Trophoblast cell (in vitro differentiated cells and primary cell): ENCODE results near the gene OCLN.

Experiments used
- DNase-seq, 2 donors: peaks; one replicate each; pipeline ENCODE4 v3.0.0-alpha.2; 2016
- H2AFZ ChIP-seq: 2 replicates; pipeline ENCODE4 v1.6.1; 2013; ENCODE audit warnings: low read length, moderate library complexity, mild to moderate bottlenecking; ENCODE audit not compliant: insufficient read depth, poor library complexity
- H2AK5ac ChIP-seq: 2 replicates; pipeline ENCODE4 v1.6.1; 2013; ENCODE audit warnings: mild to moderate bottlenecking, low read length
- H2BK120ac ChIP-seq: 2 replicates; pipeline ENCODE4 v1.6.1; 2013; ENCODE audit warnings: low read length, mild to moderate bottlenecking, moderate library complexity; ENCODE audit not compliant: insufficient read depth, poor library complexity
- H2BK12ac ChIP-seq: 2 replicates; pipeline ENCODE4 v1.6.1; 2013; ENCODE audit warnings: mild to moderate bottlenecking, low read length, moderate library complexity
- H2BK5ac ChIP-seq: 2 replicates; pipeline ENCODE4 v1.6.1; 2013; ENCODE audit warnings: low read length, low read depth, moderate library complexity, mild to moderate bottlenecking; ENCODE audit not compliant: poor library complexity
- H3K14ac ChIP-seq: 2 replicates; pipeline ENCODE4 v1.6.1; 2013; ENCODE audit warnings: mild to moderate bottlenecking, low read length
- H3K18ac ChIP-seq: 2 replicates; pipeline ENCODE4 v1.6.1; 2013; ENCODE audit warnings: mild to moderate bottlenecking, low read length
- H3K23ac ChIP-seq: 2 replicates; pipeline ENCODE4 v1.6.1; 2013; ENCODE audit warnings: low read length
- H3K27ac ChIP-seq: 2 replicates; pipeline ENCODE4 v1.5.1; 2013; ENCODE audit warnings: low read depth, mild to moderate bottlenecking, inconsistent platforms, low read length, moderate library complexity
- H3K27me3 ChIP-seq: 2 replicates; pipeline ENCODE4 v1.6.1; 2013; ENCODE audit warnings: inconsistent platforms, mild to moderate bottlenecking, low read length, moderate library complexity; ENCODE audit not compliant: insufficient read depth
- H3K36me3 ChIP-seq, 2 experiments: 1 replicate in 1 of 2; 2 replicates in 1 of 2; pipeline ENCODE4 v1.6.1; 2013; ENCODE audit warnings: low read length in 2 of 2, mild to moderate bottlenecking in 2 of 2, moderate library complexity in 1 of 2; ENCODE audit not compliant: insufficient read depth in 2 of 2, control insufficient read depth in 1 of 2
- H3K4ac ChIP-seq: 2 replicates; pipeline ENCODE4 v1.6.1; 2013; ENCODE audit warnings: low read depth, mild to moderate bottlenecking, low read length, moderate library complexity
- H3K4me1 ChIP-seq, 2 experiments: 1 replicate in 1 of 2; 2 replicates in 1 of 2; pipeline ENCODE4 v1.6.1; 2013; ENCODE audit warnings: low read length in 2 of 2, mild to moderate bottlenecking in 2 of 2, moderate library complexity in 1 of 2; ENCODE audit not compliant: insufficient read depth in 2 of 2, control insufficient read depth in 1 of 2
- H3K4me2 ChIP-seq: 2 replicates; pipeline ENCODE4 v1.6.1; 2013; ENCODE audit warnings: inconsistent platforms, mild to moderate bottlenecking, low read length, moderate library complexity
- H3K4me3 ChIP-seq: 2 replicates; pipeline ENCODE4 v1.5.1; 2013; ENCODE audit warnings: mild to moderate bottlenecking, low read depth, low read length, inconsistent platforms
- H3K79me1 ChIP-seq: one replicate; pipeline ENCODE4 v1.6.1; 2013; ENCODE audit warnings: low read length
- H3K79me2 ChIP-seq: 2 replicates; pipeline ENCODE4 v1.6.1; 2013; ENCODE audit warnings: low read length, mild to moderate bottlenecking; ENCODE audit not compliant: control insufficient read depth, insufficient read depth, poor library complexity
- H3K9ac ChIP-seq: 2 replicates; pipeline ENCODE4 v1.6.1; 2013; ENCODE audit warnings: mild to moderate bottlenecking, low read length
- H3K9me3 ChIP-seq: 2 replicates; pipeline ENCODE4 v1.6.1; 2013; ENCODE audit warnings: low read depth, mild to moderate bottlenecking, control low read depth, inconsistent platforms, low read length; ENCODE audit not compliant: insufficient read depth
- H4K12ac ChIP-seq: 2 replicates; pipeline ENCODE4 v1.6.1; 2013; ENCODE audit warnings: low read depth, mild to moderate bottlenecking, low read length, moderate library complexity
- H4K8ac ChIP-seq: 2 replicates; pipeline ENCODE4 v1.6.1; 2013; ENCODE audit warnings: low read depth, mild to moderate bottlenecking, low read length, moderate library complexity
- H4K91ac ChIP-seq: one replicate; pipeline ENCODE4 v1.6.1; 2013; ENCODE audit warnings: low read depth, mild to moderate bottlenecking, low read length, moderate library complexity
- WGBS: extraction: QIAGEN DNeasy Blood & Tissue Kit; methylation state at CpG from one replicate; pipeline ENCODE4 v1.1.7; 2013; ENCODE audit warnings: missing lambda C conversion rate; ENCODE audit not compliant: insufficient read length, insufficient coverage; ENCODE audit errors: extremely low coverage; 5-methylcytosine and 5-hydroxymethylcytosine counted together

Gene OCLN

DNA sequence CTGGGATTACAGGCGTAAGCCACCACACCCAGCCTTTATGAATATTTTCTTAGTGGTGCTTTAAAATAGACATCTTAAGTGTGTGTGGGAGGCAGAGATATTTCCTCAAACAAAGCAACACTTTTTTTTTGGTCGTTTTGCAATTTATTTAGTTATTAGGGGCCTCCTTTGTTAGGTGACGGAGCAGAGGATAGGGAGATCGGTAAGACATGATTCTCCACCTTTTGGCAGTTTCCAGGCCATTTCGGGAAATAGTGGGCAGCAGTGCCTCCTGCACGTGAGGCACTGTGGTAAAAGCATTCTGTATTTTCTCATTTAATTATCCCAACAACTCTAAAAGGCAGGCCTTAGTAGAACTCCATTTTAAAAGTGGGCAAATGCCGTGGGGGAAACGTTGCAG is 1.9 kb downstream of the OCLN start:
- Histone ChIP-seq H2BK12ac (no peak overlapping the region), H2BK5ac (no peak overlapping the region), H3K4me3 (no peak overlapping the region), H3K27ac (no peak overlapping the region), H3K9ac (no peak overlapping the region), H3K9me3 (no peaks in the 10 kb centered on the region), H3K23ac (peak overlapping the region; percentile 10), H2AFZ (no peak overlapping the region), H3K79me2 (peaks cover 11% of the 10 kb centered on the region), H3K27me3 (no peaks in the 10 kb centered on the region), H3K18ac (no peak overlapping the region), H2AK5ac (no peak overlapping the region), H3K79me1 (peaks cover 13% of the 10 kb centered on the region), H2BK120ac (no peak overlapping the region), H3K36me3 (no peaks in the 10 kb centered on the region), H4K8ac (no peak overlapping the region), H3K4me1 (peaks cover 0 to 3% of the 10 kb centered on the region in 2 experiments), H4K91ac (no peak overlapping the region), H4K12ac (no peak overlapping the region), H3K4me2 (no peak overlapping the region), H3K14ac (no peak overlapping the region), H3K4ac (peak overlapping the region; percentile 62)
- no CpG with 5 or more reads among the region's 8 CpGs for WGBS
- no peak for DNase-seq

DNA sequence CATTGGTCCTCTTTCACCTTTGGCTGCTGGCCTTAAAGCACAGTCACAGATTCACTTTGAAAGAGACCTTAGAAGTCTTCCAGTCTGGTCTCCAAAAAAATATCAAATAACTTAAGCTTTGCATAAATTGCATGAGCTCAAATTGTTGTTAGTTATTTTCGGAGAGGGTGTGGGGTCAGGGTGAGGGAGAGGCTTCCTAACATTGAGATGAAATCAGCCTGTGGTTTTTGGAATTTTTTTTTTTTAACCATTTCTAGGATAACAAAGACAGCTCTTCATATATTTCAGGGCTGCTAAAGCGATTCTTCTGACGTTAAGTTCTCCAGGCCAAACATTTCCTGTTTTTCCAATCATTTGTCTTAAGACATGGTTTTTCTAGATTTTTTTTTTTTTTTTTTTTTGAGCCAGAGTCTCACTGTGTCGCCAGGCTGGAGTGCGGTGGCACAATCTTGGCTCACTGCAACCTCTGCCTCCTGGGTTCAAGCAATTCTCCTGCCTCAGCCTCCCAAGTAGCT is 4.5 kb downstream of the OCLN start:
- H3K4me1 ChIP-seq: peaks cover 5% of the 10 kb centered on the region in 2 experiments
- no peak overlapping the region for H2BK12ac ChIP-seq
- H4K91ac ChIP-seq: no peak overlapping the region
- H3K79me1 ChIP-seq: peaks cover 15% of the 10 kb centered on the region
- no peak overlapping the region for H3K27ac ChIP-seq
- no peak overlapping the region for H2AFZ ChIP-seq
- no peak overlapping the region for H4K12ac ChIP-seq
- H3K27me3 ChIP-seq: no peaks in the 10 kb centered on the region
- H3K9me3 ChIP-seq: no peaks in the 10 kb centered on the region
- no peak overlapping the region for H3K23ac ChIP-seq
- no peak overlapping the region for H3K9ac ChIP-seq
- WGBS: no CpG with 5 or more reads among the region's 5 CpGs
- H3K36me3 ChIP-seq: no peaks in the 10 kb centered on the region
- no peak overlapping the region for H4K8ac ChIP-seq
- no peak for DNase-seq
- H3K4ac ChIP-seq: peak overlapping the region; percentile 67
- H3K4me2 ChIP-seq: no peak overlapping the region
- no peak overlapping the region for H2BK5ac ChIP-seq
- no peak overlapping the region for H3K18ac ChIP-seq
- H3K4me3 ChIP-seq: no peak overlapping the region
- no peak overlapping the region for H2BK120ac ChIP-seq
- no peak overlapping the region for H2AK5ac ChIP-seq
- H3K79me2 ChIP-seq: peaks cover 11% of the 10 kb centered on the region
- H3K14ac ChIP-seq: no peak overlapping the region

DNA sequence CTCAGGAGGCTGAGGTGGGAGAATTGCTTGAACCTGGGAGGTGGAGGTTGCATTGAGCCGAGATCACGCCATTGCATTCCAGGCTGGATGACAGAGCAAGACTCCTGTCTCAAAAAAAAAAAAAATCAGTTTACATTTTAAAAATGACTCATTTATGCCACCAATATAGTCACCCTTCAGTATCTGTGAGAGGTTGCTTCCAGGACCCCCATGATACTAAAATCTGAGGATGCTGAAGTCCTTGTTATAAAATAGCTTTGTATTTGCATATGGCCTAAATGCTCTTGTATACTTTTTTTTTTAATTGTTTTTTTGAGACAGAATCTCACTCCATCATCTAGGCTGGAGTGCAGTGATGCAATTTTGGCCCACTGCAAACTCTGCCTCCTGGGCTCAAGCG is 5.8 kb downstream of the OCLN start:
- Histone ChIP-seq H4K8ac (no peak overlapping the region), H3K27ac (no peak overlapping the region), H3K14ac (no peak overlapping the region), H3K4me1 (peaks cover 7 to 11% of the 10 kb centered on the region in 2 experiments), H3K36me3 (no peaks in the 10 kb centered on the region), H2AFZ (no peak overlapping the region), H2BK120ac (no peak overlapping the region), H4K91ac (no peak overlapping the region), H2BK12ac (no peak overlapping the region), H2AK5ac (no peak overlapping the region), H3K4me2 (no peak overlapping the region), H3K79me2 (peaks cover 6% of the 10 kb centered on the region), H3K27me3 (no peaks in the 10 kb centered on the region), H3K79me1 (peaks cover 10% of the 10 kb centered on the region), H3K4me3 (no peak overlapping the region), H2BK5ac (no peak overlapping the region), H3K9ac (no peak overlapping the region), H3K18ac (no peak overlapping the region), H4K12ac (no peak overlapping the region), H3K9me3 (no peaks in the 10 kb centered on the region), H3K23ac (no peak overlapping the region), H3K4ac (no peak overlapping the region)
- no CpG with 5 or more reads among the region's 3 CpGs for WGBS
- DNase-seq: no peak

DNA sequence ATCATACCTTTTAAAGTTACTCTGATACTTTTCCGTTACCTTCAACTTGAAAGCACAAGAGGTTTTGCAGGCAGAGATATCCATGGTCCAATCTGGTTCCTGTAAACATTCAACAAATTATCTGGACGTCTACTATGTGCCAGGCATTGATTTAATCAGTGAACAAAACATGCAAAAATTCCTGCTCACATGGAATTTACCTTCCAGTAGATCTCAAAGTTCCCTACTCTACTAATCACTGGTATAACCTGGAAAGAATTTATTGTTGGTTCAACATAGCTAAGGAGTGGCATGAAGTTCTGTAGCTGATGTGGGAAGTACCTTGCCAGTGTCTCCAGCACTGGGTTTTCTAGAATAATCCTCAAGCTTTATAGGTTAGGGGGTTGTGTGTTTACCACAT is 9.8 kb downstream of the OCLN start:
- H4K8ac ChIP-seq: peak overlapping the region; percentile 59
- H3K27ac ChIP-seq: peak overlapping the region; percentile 77
- H3K36me3 ChIP-seq: no peaks in the 10 kb centered on the region
- H3K79me2 ChIP-seq: peaks cover 1% of the 10 kb centered on the region
- peak overlapping the region; percentile 40 for H2BK120ac ChIP-seq
- H3K4me1 ChIP-seq: peaks cover 4 to 11% of the 10 kb centered on the region in 2 experiments
- H3K27me3 ChIP-seq: no peaks in the 10 kb centered on the region
- no peak overlapping the region for H3K4me3 ChIP-seq
- H3K9ac ChIP-seq: no peak overlapping the region
- WGBS: no CpG with 5 or more reads among the region's 2 CpGs
- no peak overlapping the region for H3K4me2 ChIP-seq
- H3K9me3 ChIP-seq: no peaks in the 10 kb centered on the region
- peak overlapping the region; percentile 12 for H3K4ac ChIP-seq
- no peak overlapping the region for H4K12ac ChIP-seq
- H3K14ac ChIP-seq: no peak overlapping the region
- peaks cover 6% of the 10 kb centered on the region for H3K79me1 ChIP-seq
- H4K91ac ChIP-seq: peak overlapping the region; percentile 42
- H2BK5ac ChIP-seq: no peak overlapping the region
- no peak overlapping the region for H3K18ac ChIP-seq
- H2AFZ ChIP-seq: no peak overlapping the region
- peak; percentile 26 to 82 for DNase-seq
- H2AK5ac ChIP-seq: no peak overlapping the region
- no peak overlapping the region for H3K23ac ChIP-seq
- H2BK12ac ChIP-seq: peak overlapping the region; percentile 93
